Effector memory CD8-positive, alpha-beta T cell (primary cell): ENCODE data around the gene MRC1.

Experiments used
- ATAC-seq: fragments of 150-1000 bp; cut with Tn5 transposase; replicated peaks from 2 replicates; pipeline ENCODE4 v1.10.0; 2021; ENCODE audit warnings: mild to moderate bottlenecking, moderate library complexity
- DNase-seq, 3 experiments: peaks; one replicate each; pipeline ENCODE4 v3.0.0; 2021
- H3K27ac Mint-ChIP-seq, 2 donors: one replicate each; pipeline ENCODE4 v1.8.0; 2022; ENCODE audit warnings: mild to moderate bottlenecking in 2 of 2, mixed read lengths in 2 of 2, moderate library complexity in 2 of 2
- H3K27me3 Mint-ChIP-seq, 2 donors: one replicate each; pipeline ENCODE4 v1.8.0; 2022; ENCODE audit warnings: mixed read lengths in 2 of 2
- H3K36me3 Mint-ChIP-seq: one replicate; pipeline ENCODE4 v1.8.0; 2022; ENCODE audit warnings: mild to moderate bottlenecking, moderate library complexity, mixed read lengths; ENCODE audit not compliant: insufficient read depth
- H3K4me1 Mint-ChIP-seq, 2 donors: one replicate each; pipeline ENCODE4 v1.8.0; 2022; ENCODE audit warnings: low read depth in 2 of 2, mixed read lengths in 2 of 2
- H3K4me3 Mint-ChIP-seq, 2 donors: one replicate each; pipeline ENCODE4 v1.8.0; 2022; ENCODE audit warnings: mild to moderate bottlenecking in 2 of 2, mixed read lengths in 2 of 2, moderate library complexity in 2 of 2
- H3K9me3 Mint-ChIP-seq, 2 donors: one replicate each; pipeline ENCODE4 v1.8.0; 2022; ENCODE audit warnings: mixed read lengths in 2 of 2
- total RNA-seq, 9 experiments: gene quantifications; one replicate each; lab custom pipeline; 2026; lab: John Stamatoyannopoulos, UW

Gene MRC1
- total RNA-seq, result 0 to 0.72 (median 0.12) reads per million in 9 experiments

DNA sequence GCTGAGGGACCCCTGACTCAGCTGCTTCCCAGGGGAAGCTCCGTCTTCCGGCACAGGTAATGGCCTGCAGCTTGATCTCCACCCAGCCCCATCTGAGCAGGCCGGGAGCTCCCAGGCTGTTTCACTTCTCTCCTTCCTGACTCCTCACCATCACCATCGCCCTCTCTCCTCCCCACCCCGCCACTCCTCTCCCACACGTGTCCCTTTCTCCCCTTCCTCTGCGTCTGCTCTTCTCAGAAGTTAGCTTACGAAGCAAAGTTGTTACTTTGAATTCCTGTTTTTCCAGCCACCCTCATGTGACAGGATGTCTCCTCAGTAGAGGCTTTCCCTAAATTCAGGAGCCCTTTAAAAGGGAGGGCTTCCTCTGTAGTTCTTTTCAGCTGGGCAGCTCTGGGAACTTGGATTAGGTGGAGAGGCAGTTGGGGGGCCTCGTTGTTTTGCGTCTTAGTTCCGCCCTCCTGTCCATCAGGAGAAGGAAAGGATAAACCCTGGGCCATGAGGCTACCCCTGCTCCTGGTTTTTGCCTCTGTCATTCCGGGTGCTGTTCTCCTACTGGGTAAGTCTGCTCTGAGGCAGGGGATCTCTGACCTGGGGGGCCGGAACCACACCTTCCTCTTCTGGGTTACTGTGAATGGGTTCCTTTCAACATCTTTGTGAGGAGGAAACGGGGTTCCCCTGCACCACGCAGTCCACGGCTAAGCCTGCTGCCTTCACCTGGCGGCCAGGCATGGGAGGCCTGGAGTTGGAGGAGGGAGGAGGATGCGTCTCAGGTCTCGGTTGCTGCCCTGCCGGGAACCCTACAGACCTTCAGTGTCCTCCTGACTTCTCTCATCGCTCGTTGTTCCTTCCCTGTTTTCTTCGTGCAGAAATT, at the start of gene MRC1:
TSS of gene MRC1 (plus strand) at position 378 of the 871 bp plus-strand sequence. CDS start at position 496, 118 bp downstream.
- Mint-ChIP-seq H3K36me3 (no peaks in the 10 kb centered on the region), H3K27me3 (peaks cover 28 to 54% of the 10 kb centered on the region in 2 donors), H3K27ac (no peak within 1 kb of the TSS), H3K4me1 (peaks cover 0 to 6% of the 10 kb centered on the region in 2 donors), H3K4me3 (no peak within 1 kb of the TSS), H3K9me3 (no peaks in the 10 kb centered on the region)
- ATAC-seq (no peak), DNase-seq (no peak)

DNA sequence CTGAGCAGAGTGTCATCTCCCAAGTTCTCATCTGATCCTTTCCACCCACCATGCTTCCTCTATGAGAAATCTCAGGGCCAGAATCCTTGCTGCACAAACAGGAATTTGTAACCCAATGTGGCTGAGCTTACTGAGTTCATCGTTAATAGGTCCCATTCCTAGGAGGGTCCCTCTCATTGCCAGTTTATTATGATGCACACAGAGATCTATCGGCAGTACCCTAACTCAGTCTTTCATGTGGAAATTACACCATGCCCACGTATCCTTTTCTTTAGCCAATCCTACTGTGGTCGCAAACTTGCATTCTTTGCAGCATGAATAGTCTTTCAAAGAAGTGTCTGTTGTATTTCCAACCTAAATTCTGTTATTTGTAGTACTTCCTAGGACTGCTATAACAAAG, 45.0 kb upstream of the MRC1 start:
- ATAC-seq (no peak), DNase-seq (no peak)
- Mint-ChIP-seq H3K4me3 (no peak overlapping the region), H3K27me3 (peaks cover 0 to 34% of the 10 kb centered on the region in 2 donors), H3K4me1 (no peaks in the 10 kb centered on the region), H3K36me3 (no peaks in the 10 kb centered on the region), H3K9me3 (no peaks in the 10 kb centered on the region), H3K27ac (no peak overlapping the region)

- ATAC-seq, result no peak
- no peaks in the 10 kb centered on the region for H3K9me3 Mint-ChIP-seq
- no peak for DNase-seq
- H3K27ac Mint-ChIP-seq, result no peak overlapping the region
- peaks cover 0 to 37% of the 10 kb centered on the region in 2 donors for H3K27me3 Mint-ChIP-seq
- H3K4me3 Mint-ChIP-seq, result no peak overlapping the region
- no peaks in the 10 kb centered on the region for H3K4me1 Mint-ChIP-seq
- peaks cover 3% of the 10 kb centered on the region for H3K36me3 Mint-ChIP-seq
Observed at GRCh38 chr10:17765602-17766001, 43.5 kb upstream of the MRC1 start.

GRCh38 chr10:17766731-17767130, 42.4 kb upstream of the MRC1 start:
- no peak for ATAC-seq
- no peaks in the 10 kb centered on the region for H3K9me3 Mint-ChIP-seq
- H3K36me3 Mint-ChIP-seq, result peaks cover 3% of the 10 kb centered on the region
- H3K4me1 Mint-ChIP-seq, result no peaks in the 10 kb centered on the region
- H3K27ac Mint-ChIP-seq, result no peak overlapping the region
- no peak for DNase-seq
- H3K27me3 Mint-ChIP-seq, result peaks cover 0 to 42% of the 10 kb centered on the region in 2 donors
- H3K4me3 Mint-ChIP-seq, result no peak overlapping the region

DNA sequence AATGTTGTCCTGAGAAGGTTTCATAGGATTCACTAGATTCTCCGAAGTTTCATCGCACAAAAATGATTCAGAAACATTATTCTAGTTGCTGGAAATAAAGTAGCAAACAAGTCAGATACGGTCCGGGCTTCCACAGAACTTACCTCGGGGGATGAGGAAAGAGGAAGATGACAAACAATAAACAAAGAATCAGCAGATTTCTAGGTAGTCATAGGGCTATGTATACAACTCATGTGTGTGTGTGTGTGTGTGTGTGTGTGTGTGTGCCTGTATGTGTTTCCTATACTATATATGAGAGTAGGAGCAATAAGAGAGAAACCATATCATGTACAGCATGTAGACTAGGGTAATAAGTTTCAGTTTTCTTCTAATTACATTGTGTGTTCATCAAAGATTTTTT, 40.7 kb upstream of the MRC1 start:
- no peak for ATAC-seq
- H3K36me3 Mint-ChIP-seq, result peaks cover 3% of the 10 kb centered on the region
- no peak overlapping the region for H3K4me3 Mint-ChIP-seq
- H3K27me3 Mint-ChIP-seq, result peaks cover 0 to 34% of the 10 kb centered on the region in 2 donors
- H3K27ac Mint-ChIP-seq, result no peak overlapping the region
- H3K4me1 Mint-ChIP-seq, result no peaks in the 10 kb centered on the region
- no peaks in the 10 kb centered on the region for H3K9me3 Mint-ChIP-seq
- no peak for DNase-seq

- H3K27ac Mint-ChIP-seq, result no peak overlapping the region
- H3K4me3 Mint-ChIP-seq, result no peak overlapping the region
Observed at GRCh38 chr10:17768957-17769356, 40.2 kb upstream of the MRC1 start.

DNA sequence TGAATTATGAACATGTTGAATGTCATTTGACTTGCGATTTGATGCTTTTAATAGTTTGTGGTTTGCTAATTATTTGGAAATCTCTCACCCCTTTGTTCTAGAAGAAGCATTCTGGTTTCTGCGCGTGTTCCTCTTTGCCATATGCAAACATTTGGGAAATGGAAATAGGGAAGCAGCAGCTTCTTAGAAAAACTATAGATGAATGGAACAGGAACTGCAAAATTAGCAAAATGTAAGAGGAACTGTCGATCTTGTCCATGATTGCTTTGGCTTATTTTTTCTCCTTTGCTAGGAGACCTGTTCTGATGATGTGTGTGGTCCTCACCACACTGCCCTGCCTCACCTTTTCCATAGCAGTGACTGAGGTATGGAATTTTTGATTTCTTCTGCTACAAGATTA, 38.1 kb upstream of the MRC1 start:
- Mint-ChIP-seq H3K27me3 (peaks cover 0 to 37% of the 10 kb centered on the region in 2 donors), H3K36me3 (peaks cover 3% of the 10 kb centered on the region), H3K27ac (no peak overlapping the region), H3K4me3 (no peak overlapping the region), H3K4me1 (no peaks in the 10 kb centered on the region), H3K9me3 (no peaks in the 10 kb centered on the region)
- ATAC-seq (no peak), DNase-seq (no peak)

More at GRCh38 chr10:17768957-17769356, 40.2 kb upstream of the MRC1 start:
- Mint-ChIP-seq H3K36me3 (peaks cover 3% of the 10 kb centered on the region), H3K27me3 (peaks cover 0 to 30% of the 10 kb centered on the region in 2 donors), H3K4me1 (no peaks in the 10 kb centered on the region), H3K9me3 (no peaks in the 10 kb centered on the region)
- ATAC-seq (no peak), DNase-seq (no peak)

GRCh38 chr10:17779784-17780183, 29.4 kb upstream of the MRC1 start:
- Mint-ChIP-seq H3K9me3 (no peaks in the 10 kb centered on the region), H3K4me3 (no peak overlapping the region), H3K36me3 (no peaks in the 10 kb centered on the region), H3K27me3 (peaks cover 15 to 30% of the 10 kb centered on the region in 2 donors), H3K4me1 (no peaks in the 10 kb centered on the region), H3K27ac (no peak overlapping the region)
- ATAC-seq, result no peak
- DNase-seq, result no peak

GRCh38 chr10:17780727-17781126, 28.4 kb upstream of the MRC1 start:
- Mint-ChIP-seq H3K27me3 (peaks cover 15 to 25% of the 10 kb centered on the region in 2 donors), H3K4me1 (no peaks in the 10 kb centered on the region), H3K9me3 (no peaks in the 10 kb centered on the region), H3K36me3 (no peaks in the 10 kb centered on the region), H3K27ac (no peak overlapping the region), H3K4me3 (no peak overlapping the region)
- ATAC-seq (no peak), DNase-seq (no peak)

DNA sequence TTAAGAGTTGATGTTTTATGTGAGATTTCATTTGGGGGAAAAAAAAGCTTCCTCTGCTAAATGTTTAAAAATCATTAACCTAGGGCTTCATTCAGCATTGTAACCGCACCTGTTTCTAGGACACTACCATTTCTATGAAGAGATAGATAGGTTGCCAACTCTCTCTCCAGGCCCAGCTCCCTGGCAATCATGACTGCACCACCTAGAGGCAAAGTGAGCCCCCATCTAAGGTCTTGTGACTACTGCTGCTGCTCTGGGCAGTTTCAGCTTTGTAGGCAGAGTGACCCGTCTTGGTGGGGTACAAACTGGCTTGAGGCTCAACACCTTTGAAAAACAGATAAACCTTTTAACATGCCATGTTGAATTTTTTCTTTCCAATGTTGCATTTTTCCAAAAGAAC, 27.3 kb upstream of the MRC1 start:
- H3K9me3 Mint-ChIP-seq, result no peaks in the 10 kb centered on the region
- no peak overlapping the region for H3K4me3 Mint-ChIP-seq
- H3K27ac Mint-ChIP-seq, result no peak overlapping the region
- H3K4me1 Mint-ChIP-seq, result no peaks in the 10 kb centered on the region
- ATAC-seq (no peak), DNase-seq (no peak)
- no peaks in the 10 kb centered on the region for H3K36me3 Mint-ChIP-seq
- H3K27me3 Mint-ChIP-seq, result peaks cover 18 to 32% of the 10 kb centered on the region in 2 donors

GRCh38 chr10:17782921-17783665, 26.1 kb upstream of the MRC1 start:
- Mint-ChIP-seq H3K27me3 (peaks cover 25 to 41% of the 10 kb centered on the region in 2 donors), H3K4me1 (no peaks in the 10 kb centered on the region), H3K4me3 (no peak overlapping the region), H3K27ac (no peak overlapping the region), H3K36me3 (no peaks in the 10 kb centered on the region), H3K9me3 (no peaks in the 10 kb centered on the region)
- ATAC-seq, result no peak
- no peak for DNase-seq

DNA sequence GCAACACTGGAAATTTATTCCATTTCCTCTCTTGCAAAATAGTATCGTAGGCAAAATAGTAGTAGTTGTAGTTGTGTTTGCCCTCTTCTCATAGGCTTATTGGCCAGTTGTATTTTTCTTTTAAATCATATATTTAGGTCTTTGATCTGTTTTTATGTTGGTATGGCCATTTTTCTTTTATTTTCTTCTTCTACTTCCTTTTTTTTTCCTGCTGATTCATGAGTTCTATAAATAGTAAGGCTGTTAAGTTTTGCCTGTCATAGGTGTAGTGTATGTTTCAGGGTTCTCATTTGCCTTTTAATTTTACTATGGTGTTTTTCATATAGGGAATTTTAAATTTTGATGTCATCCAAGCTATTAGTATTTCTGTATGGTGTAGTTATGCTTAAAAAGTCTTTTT, 25.4 kb upstream of the MRC1 start:
- H3K27me3 Mint-ChIP-seq, result peaks cover 25 to 38% of the 10 kb centered on the region in 2 donors
- H3K27ac Mint-ChIP-seq, result no peak overlapping the region
- H3K4me1 Mint-ChIP-seq, result no peaks in the 10 kb centered on the region
- H3K9me3 Mint-ChIP-seq, result no peaks in the 10 kb centered on the region
- DNase-seq (no peak), ATAC-seq (no peak)
- no peaks in the 10 kb centered on the region for H3K36me3 Mint-ChIP-seq
- H3K4me3 Mint-ChIP-seq, result no peak overlapping the region

- Mint-ChIP-seq H3K27me3 (peaks cover 22 to 33% of the 10 kb centered on the region in 2 donors), H3K4me1 (no peaks in the 10 kb centered on the region), H3K9me3 (no peaks in the 10 kb centered on the region), H3K27ac (no peak overlapping the region), H3K4me3 (no peak overlapping the region), H3K36me3 (no peaks in the 10 kb centered on the region)
- ATAC-seq (no peak), DNase-seq (no peak)
Observed at GRCh38 chr10:17784688-17785087, 24.5 kb upstream of the MRC1 start.
